ENCODE data around the gene SS18L1.

GRCh38 chr20:62202083-62202395, 58.5 kb downstream of the SS18L1 start:
- TF ChIP-seq EZH2 (IDR thresholded peaks at IDR 0.05; ENCODE audit: low read depth, unreplicated experiment) (no peak), CTCF (conservative IDR thresholded peaks at IDR 0.05; ENCODE audit: low read depth in 2 of 2) (no peak), CREB1 (CRISPR knock-in tag; IDR thresholded peaks at IDR 0.05; ENCODE audit: low read depth) (no peak), NANOG (IDR thresholded peaks at IDR 0.05; ENCODE audit: borderline replicate concordance) (no peak)
